ENCODE data around the gene VTI1B. TPM values are rescaled to one million over a fixed set of nuclear protein-coding genes. Genes with fewer than 3 reads are reported as not detected.

VTI1B gene
- total and polyA plus RNA-seq, 2 experiments from 2014 or later: 44.7 to 96.1 TPM

DNA sequence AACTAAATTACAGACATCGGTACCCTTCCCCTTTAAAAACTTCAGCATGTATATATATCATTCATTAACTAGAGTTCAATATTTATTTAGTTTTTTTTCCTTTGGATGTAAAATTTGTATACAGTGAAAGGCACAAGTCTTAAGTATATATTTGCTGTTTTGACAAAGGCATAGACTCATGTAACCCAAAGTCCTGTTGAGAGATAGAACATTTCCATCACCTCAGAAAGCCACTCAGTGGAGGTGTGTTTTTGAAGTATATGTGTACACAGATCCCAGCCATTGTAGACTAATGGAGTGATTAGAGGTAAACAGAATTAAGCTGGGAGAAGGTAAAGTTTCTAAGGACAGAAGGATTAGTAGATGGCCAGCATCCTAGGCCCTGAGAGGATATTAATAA, 42.6 kb upstream of the VTI1B start:
- TF ChIP-seq ZNF331 (CRISPR knock-in tag; IDR thresholded peaks at IDR 0.05; ENCODE audit: low read depth) (no peak), CREB1 (CRISPR knock-in tag; IDR thresholded peaks at IDR 0.05; ENCODE audit: low read depth) (no peak), NANOG (IDR thresholded peaks at IDR 0.05; ENCODE audit: borderline replicate concordance) (no peak), POLR2AphosphoS5 (IDR thresholded peaks at IDR 0.05; ENCODE audit: low read depth) (no peak), STAT1 (IDR thresholded peaks at IDR 0.05; ENCODE audit: unreplicated experiment) (no peak), EZH2 (IDR thresholded peaks at IDR 0.05; ENCODE audit: low read depth, unreplicated experiment) (no peak), EZH2phosphoT487 (IDR thresholded peaks at IDR 0.05; ENCODE audit: unreplicated experiment) (no peak), JUNB (IDR thresholded peaks at IDR 0.05; ENCODE audit: unreplicated experiment) (no peak), ZNF114 (CRISPR knock-in tag; IDR thresholded peaks at IDR 0.05) (no peak)
- TF ChIP-seq, protein P1, sequence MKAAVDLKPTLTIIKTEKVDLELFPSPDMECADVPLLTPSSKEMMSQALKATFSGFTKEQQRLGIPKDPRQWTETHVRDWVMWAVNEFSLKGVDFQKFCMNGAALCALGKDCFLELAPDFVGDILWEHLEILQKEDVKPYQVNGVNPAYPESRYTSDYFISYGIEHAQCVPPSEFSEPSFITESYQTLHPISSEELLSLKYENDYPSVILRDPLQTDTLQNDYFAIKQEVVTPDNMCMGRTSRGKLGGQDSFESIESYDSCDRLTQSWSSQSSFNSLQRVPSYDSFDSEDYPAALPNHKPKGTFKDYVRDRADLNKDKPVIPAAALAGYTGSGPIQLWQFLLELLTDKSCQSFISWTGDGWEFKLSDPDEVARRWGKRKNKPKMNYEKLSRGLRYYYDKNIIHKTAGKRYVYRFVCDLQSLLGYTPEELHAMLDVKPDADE (IDR thresholded peaks at IDR 0.05): no peak
- TF ChIP-seq, protein P2, sequence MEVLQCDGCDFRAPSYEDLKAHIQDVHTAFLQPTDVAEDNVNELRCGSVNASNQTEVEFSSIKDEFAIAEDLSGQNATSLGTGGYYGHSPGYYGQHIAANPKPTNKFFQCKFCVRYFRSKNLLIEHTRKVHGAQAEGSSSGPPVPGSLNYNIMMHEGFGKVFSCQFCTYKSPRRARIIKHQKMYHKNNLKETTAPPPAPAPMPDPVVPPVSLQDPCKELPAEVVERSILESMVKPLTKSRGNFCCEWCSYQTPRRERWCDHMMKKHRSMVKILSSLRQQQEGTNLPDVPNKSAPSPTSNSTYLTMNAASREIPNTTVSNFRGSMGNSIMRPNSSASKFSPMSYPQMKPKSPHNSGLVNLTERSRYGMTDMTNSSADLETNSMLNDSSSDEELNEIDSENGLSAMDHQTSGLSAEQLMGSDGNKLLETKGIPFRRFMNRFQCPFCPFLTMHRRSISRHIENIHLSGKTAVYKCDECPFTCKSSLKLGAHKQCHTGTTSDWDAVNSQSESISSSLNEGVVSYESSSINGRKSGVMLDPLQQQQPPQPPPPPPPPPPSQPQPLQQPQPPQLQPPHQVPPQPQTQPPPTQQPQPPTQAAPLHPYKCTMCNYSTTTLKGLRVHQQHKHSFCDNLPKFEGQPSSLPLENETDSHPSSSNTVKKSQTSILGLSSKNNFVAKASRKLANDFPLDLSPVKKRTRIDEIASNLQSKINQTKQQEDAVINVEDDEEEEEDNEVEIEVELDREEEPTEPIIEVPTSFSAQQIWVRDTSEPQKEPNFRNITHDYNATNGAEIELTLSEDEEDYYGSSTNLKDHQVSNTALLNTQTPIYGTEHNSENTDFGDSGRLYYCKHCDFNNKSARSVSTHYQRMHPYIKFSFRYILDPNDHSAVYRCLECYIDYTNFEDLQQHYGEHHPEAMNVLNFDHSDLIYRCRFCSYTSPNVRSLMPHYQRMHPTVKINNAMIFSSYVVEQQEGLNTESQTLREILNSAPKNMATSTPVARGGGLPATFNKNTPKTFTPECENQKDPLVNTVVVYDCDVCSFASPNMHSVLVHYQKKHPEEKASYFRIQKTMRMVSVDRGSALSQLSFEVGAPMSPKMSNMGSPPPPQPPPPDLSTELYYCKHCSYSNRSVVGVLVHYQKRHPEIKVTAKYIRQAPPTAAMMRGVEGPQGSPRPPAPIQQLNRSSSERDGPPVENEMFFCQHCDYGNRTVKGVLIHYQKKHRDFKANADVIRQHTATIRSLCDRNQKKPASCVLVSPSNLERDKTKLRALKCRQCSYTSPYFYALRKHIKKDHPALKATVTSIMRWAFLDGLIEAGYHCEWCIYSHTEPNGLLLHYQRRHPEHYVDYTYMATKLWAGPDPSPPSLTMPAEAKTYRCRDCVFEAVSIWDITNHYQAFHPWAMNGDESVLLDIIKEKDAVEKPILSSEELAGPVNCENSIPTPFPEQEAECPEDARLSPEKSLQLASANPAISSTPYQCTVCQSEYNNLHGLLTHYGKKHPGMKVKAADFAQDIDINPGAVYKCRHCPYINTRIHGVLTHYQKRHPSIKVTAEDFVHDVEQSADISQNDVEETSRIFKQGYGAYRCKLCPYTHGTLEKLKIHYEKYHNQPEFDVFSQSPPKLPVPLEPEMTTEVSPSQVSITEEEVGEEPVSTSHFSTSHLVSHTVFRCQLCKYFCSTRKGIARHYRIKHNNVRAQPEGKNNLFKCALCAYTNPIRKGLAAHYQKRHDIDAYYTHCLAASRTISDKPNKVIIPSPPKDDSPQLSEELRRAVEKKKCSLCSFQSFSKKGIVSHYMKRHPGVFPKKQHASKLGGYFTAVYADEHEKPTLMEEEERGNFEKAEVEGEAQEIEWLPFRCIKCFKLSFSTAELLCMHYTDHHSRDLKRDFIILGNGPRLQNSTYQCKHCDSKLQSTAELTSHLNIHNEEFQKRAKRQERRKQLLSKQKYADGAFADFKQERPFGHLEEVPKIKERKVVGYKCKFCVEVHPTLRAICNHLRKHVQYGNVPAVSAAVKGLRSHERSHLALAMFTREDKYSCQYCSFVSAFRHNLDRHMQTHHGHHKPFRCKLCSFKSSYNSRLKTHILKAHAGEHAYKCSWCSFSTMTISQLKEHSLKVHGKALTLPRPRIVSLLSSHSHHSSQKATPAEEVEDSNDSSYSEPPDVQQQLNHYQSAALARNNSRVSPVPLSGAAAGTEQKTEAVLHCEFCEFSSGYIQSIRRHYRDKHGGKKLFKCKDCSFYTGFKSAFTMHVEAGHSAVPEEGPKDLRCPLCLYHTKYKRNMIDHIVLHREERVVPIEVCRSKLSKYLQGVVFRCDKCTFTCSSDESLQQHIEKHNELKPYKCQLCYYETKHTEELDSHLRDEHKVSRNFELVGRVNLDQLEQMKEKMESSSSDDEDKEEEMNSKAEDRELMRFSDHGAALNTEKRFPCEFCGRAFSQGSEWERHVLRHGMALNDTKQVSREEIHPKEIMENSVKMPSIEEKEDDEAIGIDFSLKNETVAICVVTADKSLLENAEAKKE (CRISPR knock-in tag; IDR thresholded peaks at IDR 0.05): no peak
- TF ChIP-seq, protein P3, sequence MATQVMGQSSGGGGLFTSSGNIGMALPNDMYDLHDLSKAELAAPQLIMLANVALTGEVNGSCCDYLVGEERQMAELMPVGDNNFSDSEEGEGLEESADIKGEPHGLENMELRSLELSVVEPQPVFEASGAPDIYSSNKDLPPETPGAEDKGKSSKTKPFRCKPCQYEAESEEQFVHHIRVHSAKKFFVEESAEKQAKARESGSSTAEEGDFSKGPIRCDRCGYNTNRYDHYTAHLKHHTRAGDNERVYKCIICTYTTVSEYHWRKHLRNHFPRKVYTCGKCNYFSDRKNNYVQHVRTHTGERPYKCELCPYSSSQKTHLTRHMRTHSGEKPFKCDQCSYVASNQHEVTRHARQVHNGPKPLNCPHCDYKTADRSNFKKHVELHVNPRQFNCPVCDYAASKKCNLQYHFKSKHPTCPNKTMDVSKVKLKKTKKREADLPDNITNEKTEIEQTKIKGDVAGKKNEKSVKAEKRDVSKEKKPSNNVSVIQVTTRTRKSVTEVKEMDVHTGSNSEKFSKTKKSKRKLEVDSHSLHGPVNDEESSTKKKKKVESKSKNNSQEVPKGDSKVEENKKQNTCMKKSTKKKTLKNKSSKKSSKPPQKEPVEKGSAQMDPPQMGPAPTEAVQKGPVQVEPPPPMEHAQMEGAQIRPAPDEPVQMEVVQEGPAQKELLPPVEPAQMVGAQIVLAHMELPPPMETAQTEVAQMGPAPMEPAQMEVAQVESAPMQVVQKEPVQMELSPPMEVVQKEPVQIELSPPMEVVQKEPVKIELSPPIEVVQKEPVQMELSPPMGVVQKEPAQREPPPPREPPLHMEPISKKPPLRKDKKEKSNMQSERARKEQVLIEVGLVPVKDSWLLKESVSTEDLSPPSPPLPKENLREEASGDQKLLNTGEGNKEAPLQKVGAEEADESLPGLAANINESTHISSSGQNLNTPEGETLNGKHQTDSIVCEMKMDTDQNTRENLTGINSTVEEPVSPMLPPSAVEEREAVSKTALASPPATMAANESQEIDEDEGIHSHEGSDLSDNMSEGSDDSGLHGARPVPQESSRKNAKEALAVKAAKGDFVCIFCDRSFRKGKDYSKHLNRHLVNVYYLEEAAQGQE (IDR thresholded peaks at IDR 0.05; ENCODE audit: unreplicated experiment): no peak
- TF ChIP-seq, protein P4, sequence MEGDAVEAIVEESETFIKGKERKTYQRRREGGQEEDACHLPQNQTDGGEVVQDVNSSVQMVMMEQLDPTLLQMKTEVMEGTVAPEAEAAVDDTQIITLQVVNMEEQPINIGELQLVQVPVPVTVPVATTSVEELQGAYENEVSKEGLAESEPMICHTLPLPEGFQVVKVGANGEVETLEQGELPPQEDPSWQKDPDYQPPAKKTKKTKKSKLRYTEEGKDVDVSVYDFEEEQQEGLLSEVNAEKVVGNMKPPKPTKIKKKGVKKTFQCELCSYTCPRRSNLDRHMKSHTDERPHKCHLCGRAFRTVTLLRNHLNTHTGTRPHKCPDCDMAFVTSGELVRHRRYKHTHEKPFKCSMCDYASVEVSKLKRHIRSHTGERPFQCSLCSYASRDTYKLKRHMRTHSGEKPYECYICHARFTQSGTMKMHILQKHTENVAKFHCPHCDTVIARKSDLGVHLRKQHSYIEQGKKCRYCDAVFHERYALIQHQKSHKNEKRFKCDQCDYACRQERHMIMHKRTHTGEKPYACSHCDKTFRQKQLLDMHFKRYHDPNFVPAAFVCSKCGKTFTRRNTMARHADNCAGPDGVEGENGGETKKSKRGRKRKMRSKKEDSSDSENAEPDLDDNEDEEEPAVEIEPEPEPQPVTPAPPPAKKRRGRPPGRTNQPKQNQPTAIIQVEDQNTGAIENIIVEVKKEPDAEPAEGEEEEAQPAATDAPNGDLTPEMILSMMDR (conservative IDR thresholded peaks at IDR 0.05; ENCODE audit: low read depth in 2 of 2): no peak
- ATAC-seq: no peak
- no peaks in the 10 kb centered on the region for H3K36me3 Mint-ChIP-seq (ENCODE audit: low read depth)
- no peaks in the 10 kb centered on the region; the same call in 2 of the 3 replicates for H3K4me1 Mint-ChIP-seq
- no peaks in the 10 kb centered on the region for H3K79me2 ChIP-seq (replicated peaks; ENCODE audit: insufficient read depth)
- H3K4me3 Mint-ChIP-seq: no peak overlapping the region
- DNase-seq (ENCODE audit: low spot score): no peak
- H3K9me3 Mint-ChIP-seq: peaks cover 9% of the 10 kb centered on the region
- H2AFZ ChIP-seq: no peak overlapping the region
- no peaks in the 10 kb centered on the region for H3F3A ChIP-seq (replicated peaks; ENCODE audit: low read depth)
- no peaks in the 10 kb centered on the region for H3K36me3 ChIP-seq (ENCODE audit: insufficient read depth)
- no peak overlapping the region for H3K4me2 ChIP-seq
- no peak overlapping the region for H3K4me3 ChIP-seq
- no peaks in the 10 kb centered on the region for H3K27me3 Mint-ChIP-seq (ENCODE audit: insufficient read depth, low read depth, poor library complexity)
- H4K20me1 ChIP-seq (replicated peaks; ENCODE audit: insufficient read depth): no peaks in the 10 kb centered on the region
- no peaks in the 10 kb centered on the region for H3K27me3 ChIP-seq (ENCODE audit: insufficient read depth)
- no peaks in the 10 kb centered on the region for H3K4me1 ChIP-seq (ENCODE audit: insufficient read depth)
- no peaks in the 10 kb centered on the region; the same call in 1 of the 2 replicates for H3K9me2 ChIP-seq (ENCODE audit: insufficient read depth)
- H3K27ac Mint-ChIP-seq: no peak overlapping the region
- H3K27ac ChIP-seq (ENCODE audit: low read depth): no peak overlapping the region
